Neural cell (in vitro differentiated cells): Measurements from ENCODE around the gene LPP.

Experiments used
- EP300 ChIP-seq: fragments of 450-650 bp; conservative IDR thresholded peaks from 2 replicates; pipeline ENCODE4 v1.6.1; 2014; ENCODE audit warnings: antibody characterized with exemption, mild to moderate bottlenecking, moderate library complexity; ENCODE audit not compliant: poor library complexity, severe bottlenecking
- EZH2 ChIP-seq: fragments of 200-600, 300-800 bp; shearing (Covaris generic), sonication (generic); IDR thresholded peaks from 2 replicates; pipeline ENCODE4 v1.6.1; 2014; ENCODE audit warnings: antibody characterized with exemption, low read length, borderline replicate concordance, mild to moderate bottlenecking; ENCODE audit not compliant: insufficient read depth, poor library complexity, severe bottlenecking
- MXI1 ChIP-seq: fragments of 450-650 bp; conservative IDR thresholded peaks from 2 replicates; pipeline ENCODE4 v1.6.1; 2014; ENCODE audit warnings: antibody characterized with exemption, mild to moderate bottlenecking; ENCODE audit not compliant: poor library complexity, severe bottlenecking
- POLR2AphosphoS5 ChIP-seq: IDR thresholded peaks from 2 replicates; pipeline ENCODE4 v1.6.1; 2012
- TF ChIP-seq, protein P1 (sequence below): fragments of 450-650 bp; IDR thresholded peaks from 2 replicates; pipeline ENCODE4 v1.5.1; 2014; ENCODE audit warnings: antibody characterized with exemption, mild to moderate bottlenecking, moderate library complexity; ENCODE audit not compliant: poor library complexity, severe bottlenecking

- TF ChIP-seq, protein P1, sequence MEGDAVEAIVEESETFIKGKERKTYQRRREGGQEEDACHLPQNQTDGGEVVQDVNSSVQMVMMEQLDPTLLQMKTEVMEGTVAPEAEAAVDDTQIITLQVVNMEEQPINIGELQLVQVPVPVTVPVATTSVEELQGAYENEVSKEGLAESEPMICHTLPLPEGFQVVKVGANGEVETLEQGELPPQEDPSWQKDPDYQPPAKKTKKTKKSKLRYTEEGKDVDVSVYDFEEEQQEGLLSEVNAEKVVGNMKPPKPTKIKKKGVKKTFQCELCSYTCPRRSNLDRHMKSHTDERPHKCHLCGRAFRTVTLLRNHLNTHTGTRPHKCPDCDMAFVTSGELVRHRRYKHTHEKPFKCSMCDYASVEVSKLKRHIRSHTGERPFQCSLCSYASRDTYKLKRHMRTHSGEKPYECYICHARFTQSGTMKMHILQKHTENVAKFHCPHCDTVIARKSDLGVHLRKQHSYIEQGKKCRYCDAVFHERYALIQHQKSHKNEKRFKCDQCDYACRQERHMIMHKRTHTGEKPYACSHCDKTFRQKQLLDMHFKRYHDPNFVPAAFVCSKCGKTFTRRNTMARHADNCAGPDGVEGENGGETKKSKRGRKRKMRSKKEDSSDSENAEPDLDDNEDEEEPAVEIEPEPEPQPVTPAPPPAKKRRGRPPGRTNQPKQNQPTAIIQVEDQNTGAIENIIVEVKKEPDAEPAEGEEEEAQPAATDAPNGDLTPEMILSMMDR = no peak
- TF ChIP-seq MXI1 = no peak
- no peak for TF ChIP-seq POLR2AphosphoS5
- no peak for TF ChIP-seq EZH2
- no peak for TF ChIP-seq EP300
Observed at GRCh38 chr3:188505151-188505550, 351.2 kb downstream of the LPP start.
